ENCODE results near the gene LDLRAD3. TPM values are rescaled to one million over a fixed set of nuclear protein-coding genes. Genes with fewer than 3 reads are reported as not detected.
"Not testable (repeated sequence)": the region's sequence is repeated elsewhere in the genome, so short reads cannot be mapped to it uniquely, and the experiment has no call there.

Gene LDLRAD3
- total RNA-seq, 1 donor from 2014 or later = 8.6 TPM

- Mint-ChIP-seq H3K36me3 (ENCODE audit: low read depth) (no peaks in the 10 kb centered on the region), H3K4me3 (ENCODE audit: unreplicated experiment) (no peak overlapping the region), H3K4me1 (ENCODE audit: low read depth) (peaks cover 6% of the 10 kb centered on the region), H3K27ac (ENCODE audit: unreplicated experiment) (peak overlapping the region; percentile 19), H3K27me3 (ENCODE audit: low read depth) (no peaks in the 10 kb centered on the region), H3K9me3 (ENCODE audit: low read depth) (peaks cover under 1% of the 10 kb centered on the region)
- no peak for TF ChIP-seq CTCF (IDR thresholded peaks at IDR 0.05)
- no peak for DNase-seq (ENCODE audit: low spot score)
Measured at GRCh38 chr11:36177836-36178235, 234.0 kb downstream of the LDLRAD3 start.

DNA sequence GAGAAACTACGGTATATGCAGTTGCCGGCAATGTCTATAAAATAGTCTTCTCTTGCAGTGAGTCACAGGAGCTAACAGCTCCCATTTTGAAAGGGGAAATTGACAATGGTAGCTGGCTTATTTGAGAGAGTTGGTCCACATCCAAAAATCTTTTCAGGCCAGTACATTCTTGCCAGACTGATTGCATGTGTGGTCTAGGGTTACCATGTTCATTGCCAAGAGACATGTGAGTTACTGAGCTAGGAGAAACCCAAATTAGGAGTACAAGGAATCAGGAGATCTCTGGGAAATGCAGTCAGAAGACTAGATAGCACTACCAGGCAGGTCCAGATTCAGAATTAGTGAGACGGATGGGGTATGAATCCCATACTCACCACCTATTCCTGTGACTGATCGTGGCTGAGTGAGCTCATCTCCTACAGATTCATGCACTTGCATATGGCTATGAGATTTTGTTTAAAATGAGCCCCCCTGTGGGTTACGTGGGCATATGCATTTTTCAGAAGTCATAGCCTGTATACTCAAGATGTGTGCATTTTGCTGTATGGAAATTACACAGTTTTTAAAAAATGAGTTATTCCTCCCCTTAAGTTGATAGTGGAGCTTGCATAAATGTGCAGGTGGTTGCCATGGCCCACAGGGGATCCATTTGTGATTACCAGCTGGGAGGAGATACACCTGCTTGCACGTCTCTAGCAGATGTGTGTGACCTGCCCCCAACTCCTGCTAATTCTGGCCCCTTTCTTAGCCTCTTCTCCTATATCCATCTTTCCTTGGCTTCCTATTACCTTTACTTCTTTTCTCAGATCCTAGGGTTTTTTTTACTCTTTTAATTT, 242.7 kb downstream of the LDLRAD3 start:
- Mint-ChIP-seq H3K4me3 (ENCODE audit: unreplicated experiment) (no peak overlapping the region), H3K27me3 (ENCODE audit: low read depth) (no peaks in the 10 kb centered on the region), H3K36me3 (ENCODE audit: low read depth) (no peaks in the 10 kb centered on the region), H3K27ac (ENCODE audit: unreplicated experiment) (peak overlapping the region; percentile 77), H3K4me1 (ENCODE audit: low read depth) (peaks cover 30% of the 10 kb centered on the region), H3K9me3 (ENCODE audit: low read depth) (no peaks in the 10 kb centered on the region)
- no peak for DNase-seq (ENCODE audit: low spot score)
- no peak for TF ChIP-seq CTCF (IDR thresholded peaks at IDR 0.05)

GRCh38 chr11:36187622-36188021, 243.8 kb downstream of the LDLRAD3 start:
- H3K27ac Mint-ChIP-seq (ENCODE audit: unreplicated experiment) = peak overlapping the region; percentile 67
- H3K9me3 Mint-ChIP-seq (ENCODE audit: low read depth) = no peaks in the 10 kb centered on the region
- no peak for DNase-seq (ENCODE audit: low spot score)
- H3K27me3 Mint-ChIP-seq (ENCODE audit: low read depth) = no peaks in the 10 kb centered on the region
- no peak overlapping the region for H3K4me3 Mint-ChIP-seq (ENCODE audit: unreplicated experiment)
- H3K36me3 Mint-ChIP-seq (ENCODE audit: low read depth) = no peaks in the 10 kb centered on the region
- peaks cover 37% of the 10 kb centered on the region for H3K4me1 Mint-ChIP-seq (ENCODE audit: low read depth)
- TF ChIP-seq CTCF (IDR thresholded peaks at IDR 0.05) = no peak

GRCh38 chr11:36189735-36190134, 245.9 kb downstream of the LDLRAD3 start:
- H3K36me3 Mint-ChIP-seq (ENCODE audit: low read depth); H3K27me3 Mint-ChIP-seq (ENCODE audit: low read depth); H3K4me3 Mint-ChIP-seq (ENCODE audit: unreplicated experiment); DNase-seq (ENCODE audit: low spot score); H3K27ac Mint-ChIP-seq (ENCODE audit: unreplicated experiment); H3K9me3 Mint-ChIP-seq (ENCODE audit: low read depth): not testable (repeated sequence)
- peaks cover 49% of the 10 kb centered on the region for H3K4me1 Mint-ChIP-seq (ENCODE audit: low read depth)

- H3K4me1 Mint-ChIP-seq (ENCODE audit: low read depth) = peaks cover 50% of the 10 kb centered on the region
- no peak overlapping the region for H3K4me3 Mint-ChIP-seq (ENCODE audit: unreplicated experiment)
- no peaks in the 10 kb centered on the region for H3K36me3 Mint-ChIP-seq (ENCODE audit: low read depth)
- no peaks in the 10 kb centered on the region for H3K9me3 Mint-ChIP-seq (ENCODE audit: low read depth)
- no peak for DNase-seq (ENCODE audit: low spot score)
- no peak overlapping the region for H3K27ac Mint-ChIP-seq (ENCODE audit: unreplicated experiment)
- TF ChIP-seq CTCF (IDR thresholded peaks at IDR 0.05) = no peak
- no peaks in the 10 kb centered on the region for H3K27me3 Mint-ChIP-seq (ENCODE audit: low read depth)
Measured at GRCh38 chr11:36191941-36192340, 248.1 kb downstream of the LDLRAD3 start.
